Brain pericyte (primary cell): Measurements from ENCODE around the gene PLCL1.

ENCODE experiments used
- DNase-seq: peaks from one replicate; pipeline ENCODE4 v3.0.0-alpha.2; 2012; ENCODE audit warnings: low read depth, low spot score

PLCL1 gene

GRCh38 chr2:198114064-198114463 is 309.7 kb downstream of the PLCL1 start:
- no peak for DNase-seq

DNA sequence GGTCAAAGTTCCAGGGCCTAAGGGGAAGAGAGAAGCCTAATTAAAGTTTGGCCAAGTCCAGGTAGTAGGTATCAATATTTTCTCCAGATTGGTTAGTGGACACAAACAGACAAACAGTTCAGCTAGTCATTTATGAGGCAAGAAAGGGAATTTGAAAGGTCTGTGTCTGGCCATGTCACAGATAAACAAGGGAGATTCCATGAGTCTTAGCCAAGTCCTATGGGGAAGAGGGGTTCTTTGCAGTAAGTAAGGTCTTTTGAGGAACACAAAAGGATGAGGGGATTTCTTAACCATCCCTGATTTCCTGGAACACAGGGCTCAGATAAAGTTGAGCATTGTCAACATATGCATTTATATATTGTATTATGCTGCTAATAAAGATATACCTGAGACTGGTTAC is 310.8 kb downstream of the PLCL1 start:
- DNase-seq, result no peak

- DNase-seq, result no peak
Measured at GRCh38 chr2:198116756-198117155, 312.4 kb downstream of the PLCL1 start.

DNA sequence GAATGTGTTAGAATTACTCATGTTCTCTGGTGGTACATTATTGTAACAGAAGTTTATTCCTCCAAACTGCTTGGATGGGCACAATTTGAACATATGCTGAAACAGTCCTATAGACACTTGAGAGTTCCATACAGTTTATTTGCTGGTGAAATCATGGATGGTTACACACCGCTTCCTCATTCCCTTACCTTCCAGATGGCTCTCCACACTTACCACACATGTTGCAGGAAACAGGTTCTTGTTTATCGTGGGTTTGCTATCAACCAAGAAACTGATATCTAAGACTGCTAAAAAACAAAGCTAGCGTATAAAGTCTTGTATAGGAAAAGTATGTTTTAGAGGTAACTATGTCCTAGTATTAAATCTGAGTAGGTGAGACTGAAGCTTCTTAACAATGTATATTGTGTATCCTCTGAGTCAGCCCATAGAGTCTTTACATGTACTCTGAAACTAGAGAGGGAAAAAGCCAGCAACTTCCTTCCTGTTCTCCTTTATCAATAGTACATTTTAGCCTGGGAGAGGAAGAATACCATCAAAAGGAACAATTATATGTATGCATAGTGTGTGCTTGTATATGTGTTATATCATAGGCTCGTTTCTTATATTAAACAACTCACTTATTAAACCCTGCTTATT is 313.1 kb downstream of the PLCL1 start:
- DNase-seq, result no peak

DNA sequence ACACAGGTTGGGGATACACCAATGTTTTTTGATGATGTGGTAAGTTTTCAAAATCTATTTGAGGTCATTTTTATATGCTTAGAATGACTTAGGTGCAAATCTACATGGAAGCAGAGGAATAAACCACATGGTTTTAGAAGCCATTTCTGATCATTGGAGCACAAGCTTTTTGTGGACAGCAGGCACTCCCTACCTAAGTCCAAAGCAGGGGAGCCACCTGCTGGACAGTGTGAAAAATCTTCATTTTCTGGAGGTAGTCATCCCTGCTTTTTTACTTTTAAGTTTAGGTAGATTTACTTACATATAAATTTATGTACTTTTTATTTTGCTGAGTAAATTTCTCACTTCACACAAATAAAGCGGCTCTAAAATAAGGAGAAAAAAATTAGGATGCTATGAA is 323.2 kb downstream of the PLCL1 start:
- DNase-seq, result no peak

DNA sequence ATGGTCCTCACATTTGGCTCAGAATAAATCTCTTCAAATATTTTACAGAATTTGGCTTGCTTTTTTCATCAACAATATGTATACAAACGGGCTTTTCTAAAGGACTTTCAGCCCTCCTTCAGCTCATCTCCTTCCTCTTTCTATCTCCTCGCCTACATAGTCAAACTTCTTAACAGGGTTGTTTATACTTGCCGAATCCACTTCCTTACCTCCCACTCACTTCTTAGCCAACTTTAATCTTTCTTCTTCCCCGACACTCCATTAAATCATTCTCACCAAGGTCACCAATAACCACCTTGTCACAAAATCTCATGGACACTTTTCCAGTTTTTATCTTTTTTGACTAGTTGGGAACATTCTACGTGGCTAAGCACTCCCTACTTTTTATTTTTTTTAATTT is 325.2 kb downstream of the PLCL1 start:
- DNase-seq, result no peak

GRCh38 chr2:198134293-198134955 is 330.0 kb downstream of the PLCL1 start:
- DNase-seq, result no peak

GRCh38 chr2:198135481-198135934 is 331.1 kb downstream of the PLCL1 start:
- DNase-seq, result no peak

DNA sequence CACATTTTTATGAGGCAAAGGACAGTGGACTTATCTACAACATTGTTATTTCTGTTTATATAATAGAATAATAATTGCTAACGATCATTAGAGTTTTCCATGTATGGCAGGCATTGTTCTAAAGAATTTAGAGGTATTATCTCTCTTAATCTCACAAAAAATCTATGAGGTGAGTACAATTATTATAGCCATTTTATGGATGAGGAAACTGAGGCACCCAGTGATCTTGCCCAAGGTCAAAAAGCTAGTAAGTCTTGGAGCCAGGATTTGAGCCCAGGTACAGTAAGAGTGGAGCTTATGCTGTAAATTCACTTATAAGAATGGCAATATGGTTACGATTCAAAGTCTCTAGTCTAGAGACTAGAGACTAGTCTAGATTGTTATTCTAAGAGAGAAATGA is 331.7 kb downstream of the PLCL1 start:
- DNase-seq, result no peak

DNA sequence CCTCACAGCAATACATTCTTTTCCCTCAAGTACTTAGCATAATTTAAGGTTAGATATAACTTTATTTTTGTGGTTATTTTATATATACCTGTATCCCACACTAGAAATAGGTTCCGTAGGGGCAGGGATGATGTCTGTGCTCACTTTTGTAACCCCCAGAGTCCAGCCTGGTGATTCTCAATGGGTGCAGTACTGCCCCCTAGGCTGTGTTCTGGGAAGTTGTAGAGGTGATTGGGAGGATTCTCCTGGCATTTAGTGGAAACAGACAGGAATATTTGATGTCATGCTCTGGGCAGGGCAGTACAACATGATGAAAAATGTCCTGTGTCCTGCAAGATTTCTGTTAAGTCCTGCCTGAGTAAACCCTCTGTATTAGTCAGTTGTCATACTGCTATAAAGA is 333.3 kb downstream of the PLCL1 start:
- no peak for DNase-seq

DNA sequence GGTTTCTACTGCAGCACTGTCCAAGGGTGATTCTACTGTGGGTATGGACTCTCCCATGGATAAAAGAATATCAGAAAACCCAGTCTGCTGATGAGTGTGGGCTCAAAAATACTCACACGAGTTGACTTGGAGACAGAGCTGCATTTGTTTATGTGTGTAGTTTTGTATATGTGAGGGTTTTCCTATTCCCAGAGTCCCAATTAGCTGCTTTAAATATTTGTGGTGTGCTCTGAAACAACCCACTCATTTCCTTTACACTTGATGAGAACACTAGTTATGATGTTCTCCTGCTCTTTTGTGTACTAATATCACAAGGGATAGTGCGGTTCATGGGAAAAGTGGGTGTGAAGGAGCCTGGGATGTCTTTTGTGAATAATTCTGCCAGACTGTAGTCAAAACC is 337.3 kb downstream of the PLCL1 start:
- no peak for DNase-seq

DNA sequence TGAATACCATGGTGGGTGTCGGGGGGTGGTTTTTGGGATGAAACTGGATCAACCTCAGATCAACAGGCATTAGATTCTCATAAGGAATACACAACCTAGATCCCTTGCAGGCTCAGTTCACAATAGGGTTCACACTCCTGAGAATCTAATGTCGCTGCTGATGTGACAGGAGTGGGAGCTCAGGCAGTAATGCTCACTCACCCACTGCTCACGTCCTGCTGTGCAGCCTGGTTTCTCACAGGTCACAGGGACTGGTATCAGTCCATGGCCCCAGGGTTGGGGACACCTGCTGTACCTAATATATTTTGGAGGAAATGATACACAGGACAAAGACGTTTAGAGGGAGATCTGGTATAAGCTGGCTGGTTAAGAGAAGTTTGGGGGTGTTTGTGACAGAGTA is 338.8 kb downstream of the PLCL1 start:
- no peak for DNase-seq

DNA sequence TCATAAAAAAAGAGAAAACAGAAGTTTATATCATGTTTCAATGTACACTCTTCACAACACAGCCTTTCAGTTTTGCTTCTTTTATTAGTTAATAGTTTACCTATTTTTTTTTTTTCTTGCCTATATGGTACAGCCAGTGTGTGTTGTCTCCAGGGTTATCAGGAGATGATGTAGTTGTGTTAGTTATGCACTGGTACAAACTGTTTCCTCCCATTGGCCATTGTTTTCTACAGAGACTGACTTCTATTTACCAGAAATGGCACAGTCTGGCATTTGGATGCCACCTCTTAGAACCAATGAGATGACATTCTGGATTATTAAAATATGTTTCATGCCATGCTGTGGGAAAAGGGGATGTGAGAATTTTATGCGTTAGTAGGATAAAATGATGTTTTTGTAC is 339.4 kb downstream of the PLCL1 start:
- DNase-seq, result no peak

- DNase-seq, result no peak
Measured at GRCh38 chr2:198144660-198145059, 340.3 kb downstream of the PLCL1 start.

DNA sequence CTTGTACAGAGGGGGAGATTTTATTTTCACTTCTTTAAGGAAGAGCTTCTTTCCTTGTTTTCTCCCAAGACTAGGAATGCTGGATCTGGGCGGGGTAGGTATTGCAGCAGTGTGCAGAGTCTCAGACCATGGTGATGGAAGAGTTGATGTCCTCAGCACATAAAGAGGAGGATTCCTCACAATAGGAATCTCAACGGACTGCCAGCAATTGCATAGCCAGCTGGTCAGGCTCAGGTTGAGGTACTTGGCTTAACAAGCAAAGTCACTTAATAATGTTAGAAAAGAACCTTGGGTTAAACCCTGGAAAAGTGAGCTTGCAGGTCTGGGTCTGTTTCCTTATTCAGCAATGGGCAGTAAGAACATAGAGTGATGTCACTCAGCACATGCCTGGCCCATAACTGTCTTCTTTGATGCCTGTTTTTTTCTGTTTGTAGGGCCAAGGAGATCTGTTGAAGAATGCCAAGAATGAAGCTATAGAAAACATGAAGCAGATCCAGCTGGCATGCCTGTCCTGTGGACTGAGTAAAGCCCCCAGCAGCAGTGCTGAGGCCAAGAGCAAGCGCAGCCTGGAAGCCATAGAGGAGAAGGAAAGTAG is 342.1 kb downstream of the PLCL1 start:
- no peak for DNase-seq

DNA sequence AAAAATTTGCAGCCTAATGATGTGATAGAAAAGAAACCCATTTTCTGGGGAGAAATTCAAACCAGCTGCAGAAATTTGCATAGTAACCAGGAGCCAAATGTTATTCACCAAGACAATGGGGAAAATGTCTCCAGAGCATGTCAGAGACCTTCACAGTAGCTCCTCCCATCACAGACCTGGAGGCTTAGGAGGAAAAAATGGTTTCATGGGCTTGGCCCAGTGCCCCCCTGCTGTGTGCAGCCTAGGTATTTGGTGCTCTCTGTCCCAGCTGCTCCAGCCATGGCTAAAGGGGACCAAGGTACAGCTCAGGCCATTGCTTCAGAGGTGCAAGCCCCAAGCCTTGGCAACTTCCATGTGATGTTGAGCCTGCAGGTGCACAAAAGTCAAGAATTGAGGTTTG is 352.9 kb downstream of the PLCL1 start:
- DNase-seq, result no peak

DNA sequence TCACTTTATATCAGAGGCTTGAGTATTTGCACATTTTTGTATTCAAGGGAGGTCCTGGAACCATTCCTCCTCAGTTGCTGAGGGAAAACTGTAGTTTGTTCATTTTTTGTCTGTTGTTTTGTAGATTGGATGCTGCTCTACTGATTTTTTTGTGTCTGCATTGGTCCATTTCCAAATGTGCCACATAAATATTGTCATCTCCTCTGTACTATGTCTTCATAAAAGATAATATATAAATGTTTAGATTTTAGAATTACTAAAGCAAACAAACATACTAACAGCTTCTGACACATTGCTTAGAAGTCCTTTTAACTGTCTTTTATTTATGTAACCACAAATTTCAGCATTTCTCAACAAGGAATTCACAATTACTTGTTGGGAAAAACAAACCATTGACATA is 356.8 kb downstream of the PLCL1 start:
- DNase-seq, result no peak

DNA sequence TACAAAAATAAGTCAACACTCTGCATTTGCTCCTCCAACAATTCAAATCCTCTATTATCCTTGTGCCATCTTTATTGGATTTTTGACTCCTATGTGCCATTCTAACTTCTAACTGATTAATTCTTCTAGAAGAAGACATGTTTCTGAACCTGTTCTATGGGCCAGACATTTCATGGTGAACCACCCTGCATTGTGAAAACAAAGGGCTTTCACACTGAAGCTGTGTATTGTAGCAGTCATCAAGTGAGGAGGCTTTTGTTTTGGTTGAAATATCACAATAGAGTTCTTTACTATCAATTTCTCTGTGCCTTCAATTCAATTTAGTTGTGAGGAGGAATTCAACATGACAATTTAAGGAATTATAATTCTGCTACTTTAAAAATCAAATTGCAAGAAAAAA is 357.9 kb downstream of the PLCL1 start:
- no peak for DNase-seq

DNA sequence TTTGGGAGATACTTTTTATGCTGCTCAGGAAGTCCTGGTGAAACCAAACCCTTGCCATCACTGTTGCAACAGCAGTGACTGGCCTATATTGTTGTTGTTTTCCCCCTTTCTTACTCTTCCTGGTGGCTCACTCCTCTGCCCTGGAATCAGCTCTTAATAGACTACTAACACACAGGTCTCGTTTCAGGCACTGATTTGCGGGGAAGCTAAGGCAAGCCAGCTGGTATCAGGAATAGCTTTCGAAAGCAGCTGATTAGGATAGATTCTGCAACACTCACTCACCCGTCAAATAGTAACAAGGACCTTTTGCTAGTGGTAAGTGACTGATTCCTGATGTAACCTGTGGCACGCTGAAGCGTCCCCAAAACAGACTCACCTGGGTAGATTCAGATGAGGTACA is 360.4 kb downstream of the PLCL1 start:
- no peak for DNase-seq

DNA sequence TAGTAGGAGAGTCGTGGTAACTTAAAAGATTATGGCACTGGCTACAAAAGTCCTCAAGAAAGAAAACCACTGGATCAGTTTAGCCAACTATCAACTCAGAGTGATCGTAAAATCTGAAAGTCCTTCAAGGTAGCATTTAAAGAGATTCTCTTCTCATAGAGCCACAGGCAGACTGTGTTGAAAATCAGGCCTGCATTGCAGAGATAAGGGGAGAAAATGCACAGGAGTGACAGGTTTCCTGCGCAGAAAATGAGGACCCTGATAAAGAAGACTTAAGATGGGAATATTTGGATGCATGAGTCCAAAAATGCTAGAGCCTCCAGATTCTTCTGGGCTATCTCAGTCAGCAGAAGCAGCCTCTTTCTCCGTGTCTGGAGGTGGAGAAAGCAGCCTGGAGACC is 360.9 kb downstream of the PLCL1 start:
- DNase-seq, result no peak

- no peak for DNase-seq
Measured at GRCh38 chr2:198167346-198167745, 363.0 kb downstream of the PLCL1 start.

DNA sequence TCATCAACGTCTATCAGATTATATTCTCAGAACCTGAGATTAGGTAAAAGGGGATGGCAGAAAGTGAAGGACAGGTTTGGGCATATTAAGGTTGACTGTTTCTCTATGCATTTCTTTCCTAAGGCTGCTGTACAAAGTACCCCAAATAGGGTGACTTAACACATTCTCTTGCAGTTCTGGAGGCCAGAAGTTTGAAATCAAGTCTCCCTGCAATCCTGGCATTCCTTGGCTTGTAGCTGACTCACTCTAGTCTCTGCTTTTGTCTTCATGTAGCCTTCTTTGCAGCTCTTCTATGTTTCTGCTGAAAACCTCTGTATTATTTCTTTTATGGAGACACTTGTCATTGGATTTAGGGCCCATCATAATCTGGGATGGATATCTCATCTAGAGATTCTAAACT is 364.3 kb downstream of the PLCL1 start:
- DNase-seq, result no peak

- no peak for DNase-seq
Measured at GRCh38 chr2:198173242-198173641, 368.8 kb downstream of the PLCL1 start.
